ENCODE results near the gene TEX30. TPM values are rescaled to one million over a fixed set of nuclear protein-coding genes. Genes with fewer than 3 reads are reported as not detected.

TEX30 gene
- total RNA-seq, 1 donor from 2014 or later: 5.8 TPM

DNA sequence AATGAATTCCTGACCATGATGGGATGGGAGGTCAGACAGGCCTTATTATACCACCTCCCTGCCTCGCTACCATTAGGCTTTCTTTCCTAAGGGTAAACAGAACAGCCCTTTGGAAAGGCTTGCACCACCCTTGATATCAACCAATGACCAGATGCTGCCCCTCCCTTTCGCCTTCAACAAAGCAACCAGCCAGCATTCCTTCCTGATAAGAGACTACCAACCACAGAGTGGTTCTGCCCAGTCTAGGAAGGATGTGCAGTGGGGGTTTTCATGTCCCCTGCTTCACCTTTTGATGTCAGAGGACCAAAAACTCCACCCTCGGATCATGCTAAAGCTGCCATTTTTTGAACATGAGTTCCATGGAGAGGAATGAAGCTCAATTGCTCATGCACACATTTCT is 21.7 kb downstream of the TEX30 start:
- Mint-ChIP-seq H3K9me3 (ENCODE audit: unreplicated experiment) (no peaks in the 10 kb centered on the region), H3K27ac (ENCODE audit: unreplicated experiment) (no peak overlapping the region), H3K36me3 (ENCODE audit: low read depth, unreplicated experiment) (peaks cover 2% of the 10 kb centered on the region), H3K4me1 (ENCODE audit: low read depth, unreplicated experiment) (no peaks in the 10 kb centered on the region), H3K4me3 (ENCODE audit: unreplicated experiment) (no peak overlapping the region), H3K27me3 (ENCODE audit: low read depth, unreplicated experiment) (peaks cover 2% of the 10 kb centered on the region)
- no peak for TF ChIP-seq EZH2 (IDR thresholded peaks at IDR 0.05; ENCODE audit: insufficient read depth, low read length)
- TF ChIP-seq, protein P1, sequence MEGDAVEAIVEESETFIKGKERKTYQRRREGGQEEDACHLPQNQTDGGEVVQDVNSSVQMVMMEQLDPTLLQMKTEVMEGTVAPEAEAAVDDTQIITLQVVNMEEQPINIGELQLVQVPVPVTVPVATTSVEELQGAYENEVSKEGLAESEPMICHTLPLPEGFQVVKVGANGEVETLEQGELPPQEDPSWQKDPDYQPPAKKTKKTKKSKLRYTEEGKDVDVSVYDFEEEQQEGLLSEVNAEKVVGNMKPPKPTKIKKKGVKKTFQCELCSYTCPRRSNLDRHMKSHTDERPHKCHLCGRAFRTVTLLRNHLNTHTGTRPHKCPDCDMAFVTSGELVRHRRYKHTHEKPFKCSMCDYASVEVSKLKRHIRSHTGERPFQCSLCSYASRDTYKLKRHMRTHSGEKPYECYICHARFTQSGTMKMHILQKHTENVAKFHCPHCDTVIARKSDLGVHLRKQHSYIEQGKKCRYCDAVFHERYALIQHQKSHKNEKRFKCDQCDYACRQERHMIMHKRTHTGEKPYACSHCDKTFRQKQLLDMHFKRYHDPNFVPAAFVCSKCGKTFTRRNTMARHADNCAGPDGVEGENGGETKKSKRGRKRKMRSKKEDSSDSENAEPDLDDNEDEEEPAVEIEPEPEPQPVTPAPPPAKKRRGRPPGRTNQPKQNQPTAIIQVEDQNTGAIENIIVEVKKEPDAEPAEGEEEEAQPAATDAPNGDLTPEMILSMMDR (IDR thresholded peaks at IDR 0.05; ENCODE audit: insufficient read depth, low read depth, low read length): no peak
- H3K27ac ChIP-seq (ENCODE audit: low read depth, low read length): no peak overlapping the region
- no peak overlapping the region for H3K9ac ChIP-seq (ENCODE audit: low read length)
- no peaks in the 10 kb centered on the region for H4K20me1 ChIP-seq (ENCODE audit: insufficient read depth, low read length)
- no peaks in the 10 kb centered on the region for H3K36me3 ChIP-seq (ENCODE audit: insufficient read depth, low read length)
- H3K79me2 ChIP-seq (ENCODE audit: insufficient read depth, low read length): no peaks in the 10 kb centered on the region
- no peak overlapping the region for H2AFZ ChIP-seq (ENCODE audit: low read depth, low read length)
- no peaks in the 10 kb centered on the region for H3K27me3 ChIP-seq (ENCODE audit: insufficient read depth, low read length)
- H3K4me3 ChIP-seq (ENCODE audit: insufficient read depth, low read depth, low read length): no peak overlapping the region
- H3K9me3 ChIP-seq (ENCODE audit: insufficient read depth, low read depth, low read length): no peaks in the 10 kb centered on the region
- FAIRE-seq (no peak), DNase-seq (ENCODE audit: low read depth) (no peak)
- H3K4me2 ChIP-seq (ENCODE audit: low read length): no peak overlapping the region
- H3K4me1 ChIP-seq (ENCODE audit: insufficient read depth, low read length): no peaks in the 10 kb centered on the region

DNA sequence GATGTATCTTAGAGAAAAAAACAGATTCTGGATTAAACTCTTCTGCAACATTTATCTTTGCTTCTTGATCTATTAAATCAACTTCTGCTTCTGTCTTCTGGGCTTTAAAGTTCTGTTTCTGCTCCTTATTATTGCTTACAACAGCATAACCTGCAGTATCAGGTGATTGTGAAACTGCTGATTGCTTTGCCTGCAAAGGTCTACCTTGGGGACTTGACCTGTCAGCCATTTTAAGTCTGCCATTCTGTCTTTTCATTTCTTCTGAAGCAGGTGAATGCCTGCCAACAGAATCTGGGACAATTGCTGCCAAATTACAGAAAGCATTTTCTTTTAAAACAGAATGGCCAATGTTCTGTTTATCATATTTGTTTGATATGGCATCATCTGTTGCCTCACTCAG is 31.1 kb downstream of the TEX30 start:
- FAIRE-seq (no peak), DNase-seq (ENCODE audit: low read depth) (no peak)
- Mint-ChIP-seq H3K4me3 (ENCODE audit: unreplicated experiment) (no peak overlapping the region), H3K36me3 (ENCODE audit: low read depth, unreplicated experiment) (no peaks in the 10 kb centered on the region), H3K9me3 (ENCODE audit: unreplicated experiment) (peaks cover 3% of the 10 kb centered on the region), H3K27me3 (ENCODE audit: low read depth, unreplicated experiment) (peaks cover 11% of the 10 kb centered on the region), H3K4me1 (ENCODE audit: low read depth, unreplicated experiment) (no peaks in the 10 kb centered on the region), H3K27ac (ENCODE audit: unreplicated experiment) (no peak overlapping the region)
- no peak overlapping the region for H2AFZ ChIP-seq (ENCODE audit: low read depth, low read length)
- TF ChIP-seq EZH2 (IDR thresholded peaks at IDR 0.05; ENCODE audit: insufficient read depth, low read length): no peak
- TF ChIP-seq, protein P1 (IDR thresholded peaks at IDR 0.05; ENCODE audit: insufficient read depth, low read depth, low read length): no peak
- H3K4me2 ChIP-seq (ENCODE audit: low read length): no peak overlapping the region
- H3K36me3 ChIP-seq (ENCODE audit: insufficient read depth, low read length): no peaks in the 10 kb centered on the region
- no peaks in the 10 kb centered on the region for H4K20me1 ChIP-seq (ENCODE audit: insufficient read depth, low read length)
- H3K27ac ChIP-seq (ENCODE audit: low read depth, low read length): no peak overlapping the region
- no peak overlapping the region for H3K9ac ChIP-seq (ENCODE audit: low read length)
- peaks cover 11% of the 10 kb centered on the region for H3K27me3 ChIP-seq (ENCODE audit: insufficient read depth, low read length)
- H3K4me3 ChIP-seq (ENCODE audit: insufficient read depth, low read depth, low read length): no peak overlapping the region
- H3K79me2 ChIP-seq (ENCODE audit: insufficient read depth, low read length): no peaks in the 10 kb centered on the region
- H3K4me1 ChIP-seq (ENCODE audit: insufficient read depth, low read length): no peaks in the 10 kb centered on the region
- no peaks in the 10 kb centered on the region for H3K9me3 ChIP-seq (ENCODE audit: insufficient read depth, low read depth, low read length)

DNA sequence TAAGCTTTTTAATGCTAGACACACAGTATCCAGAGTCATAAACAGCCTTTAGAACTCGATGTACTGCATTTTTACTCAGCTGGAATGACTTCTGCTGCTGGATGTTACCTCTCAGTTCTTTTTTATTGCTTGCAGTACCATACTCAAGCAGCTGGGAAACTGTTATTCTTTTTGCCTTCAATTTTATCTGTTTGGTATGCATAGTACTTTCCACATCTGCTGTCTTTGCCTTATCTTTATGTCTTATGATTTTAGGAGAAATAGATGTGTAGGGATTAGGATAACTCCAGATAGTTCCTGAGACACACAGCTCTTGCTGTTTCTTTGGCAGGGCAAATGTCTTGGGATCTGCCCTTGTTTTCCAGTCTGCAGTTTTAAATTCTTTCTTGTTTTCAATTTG is 31.5 kb downstream of the TEX30 start:
- Mint-ChIP-seq H3K36me3 (ENCODE audit: low read depth, unreplicated experiment) (no peaks in the 10 kb centered on the region), H3K4me1 (ENCODE audit: low read depth, unreplicated experiment) (no peaks in the 10 kb centered on the region), H3K27me3 (ENCODE audit: low read depth, unreplicated experiment) (peaks cover 11% of the 10 kb centered on the region), H3K27ac (ENCODE audit: unreplicated experiment) (no peak overlapping the region), H3K4me3 (ENCODE audit: unreplicated experiment) (no peak overlapping the region), H3K9me3 (ENCODE audit: unreplicated experiment) (peaks cover 3% of the 10 kb centered on the region)
- no peaks in the 10 kb centered on the region for H3K36me3 ChIP-seq (ENCODE audit: insufficient read depth, low read length)
- H3K4me3 ChIP-seq (ENCODE audit: insufficient read depth, low read depth, low read length): no peak overlapping the region
- TF ChIP-seq, protein P1 (IDR thresholded peaks at IDR 0.05; ENCODE audit: insufficient read depth, low read depth, low read length): no peak
- no peak for TF ChIP-seq EZH2 (IDR thresholded peaks at IDR 0.05; ENCODE audit: insufficient read depth, low read length)
- no peaks in the 10 kb centered on the region for H4K20me1 ChIP-seq (ENCODE audit: insufficient read depth, low read length)
- no peak overlapping the region for H2AFZ ChIP-seq (ENCODE audit: low read depth, low read length)
- H3K4me2 ChIP-seq (ENCODE audit: low read length): no peak overlapping the region
- H3K27me3 ChIP-seq (ENCODE audit: insufficient read depth, low read length): peaks cover 11% of the 10 kb centered on the region
- H3K4me1 ChIP-seq (ENCODE audit: insufficient read depth, low read length): no peaks in the 10 kb centered on the region
- H3K9me3 ChIP-seq (ENCODE audit: insufficient read depth, low read depth, low read length): no peaks in the 10 kb centered on the region
- H3K79me2 ChIP-seq (ENCODE audit: insufficient read depth, low read length): no peaks in the 10 kb centered on the region
- DNase-seq (ENCODE audit: low read depth): no peak
- no peak overlapping the region for H3K27ac ChIP-seq (ENCODE audit: low read depth, low read length)
- no peak overlapping the region for H3K9ac ChIP-seq (ENCODE audit: low read length)
- FAIRE-seq: no peak

Measured in astrocyte (in vitro differentiated cells and primary cell).